Measurements from ENCODE around the gene COL18A1.

The COL18A1 gene

GRCh38 chr21:45510466-45510955 is 105.5 kb downstream of the COL18A1 start:
- in situ Hi-C loops (cut with HindIII; ENCODE audit: low sequenced_read_pairs), result no loop called here
- no peak overlapping the region for H3K4me3 ChIP-seq (ENCODE audit: low read depth, low read length)
- DNase-seq (ENCODE audit: low read depth, low spot score), result no peak
- no peak for TF ChIP-seq CTCF (IDR thresholded peaks at IDR 0.05; ENCODE audit: low read depth, low read length)

- no peak for DNase-seq (ENCODE audit: low read depth, low spot score)
- no peak overlapping the region for H3K4me3 ChIP-seq (ENCODE audit: low read depth, low read length)
- in situ Hi-C loops (cut with HindIII; ENCODE audit: low sequenced_read_pairs), result no loop called here
- no peak for TF ChIP-seq CTCF (IDR thresholded peaks at IDR 0.05; ENCODE audit: low read depth, low read length)
Measured at GRCh38 chr21:45511007-45511406, 106.0 kb downstream of the COL18A1 start.

- DNase-seq (ENCODE audit: low read depth, low spot score), result no peak
- in situ Hi-C loops (cut with HindIII; ENCODE audit: low sequenced_read_pairs), result no loop called here
- no peak overlapping the region for H3K4me3 ChIP-seq (ENCODE audit: low read depth, low read length)
- no peak for TF ChIP-seq CTCF (IDR thresholded peaks at IDR 0.05; ENCODE audit: low read depth, low read length)
Measured at GRCh38 chr21:45511661-45512431, 106.9 kb downstream of the COL18A1 start.

- DNase-seq (ENCODE audit: low read depth, low spot score), result no peak
- H3K4me3 ChIP-seq (ENCODE audit: low read depth, low read length), result no peak overlapping the region
- in situ Hi-C loops (cut with HindIII; ENCODE audit: low sequenced_read_pairs), result no loop called here
- no peak for TF ChIP-seq CTCF (IDR thresholded peaks at IDR 0.05; ENCODE audit: low read depth, low read length)
Measured at GRCh38 chr21:45512626-45513002, 107.6 kb downstream of the COL18A1 start.

GRCh38 chr21:45513003-45513717 is 108.2 kb downstream of the COL18A1 start:
- DNase-seq (ENCODE audit: low read depth, low spot score), result no peak
- H3K4me3 ChIP-seq (ENCODE audit: low read depth, low read length), result no peak overlapping the region
- in situ Hi-C loops (cut with HindIII; ENCODE audit: low sequenced_read_pairs), result no loop called here
- TF ChIP-seq CTCF (IDR thresholded peaks at IDR 0.05; ENCODE audit: low read depth, low read length), result no peak

GRCh38 chr21:45513741-45514310 is 108.9 kb downstream of the COL18A1 start:
- no peak for DNase-seq (ENCODE audit: low read depth, low spot score)
- in situ Hi-C loops (cut with HindIII; ENCODE audit: low sequenced_read_pairs), result no loop called here
- TF ChIP-seq CTCF (IDR thresholded peaks at IDR 0.05; ENCODE audit: low read depth, low read length), result no peak
- H3K4me3 ChIP-seq (ENCODE audit: low read depth, low read length), result no peak overlapping the region
